ENCODE measurements around the gene UXS1.

The UXS1 gene

GRCh38 chr2:106129592-106129991 is 64.5 kb downstream of the UXS1 start:
- DNase-seq: no peak

GRCh38 chr2:106129150-106129549 is 65.0 kb downstream of the UXS1 start:
- no peak for DNase-seq

- no peak for DNase-seq
Observed at GRCh38 chr2:106127776-106128268, 66.3 kb downstream of the UXS1 start.

- peak; percentile 36 for DNase-seq
Observed at GRCh38 chr2:106127282-106127771, 66.8 kb downstream of the UXS1 start.

GRCh38 chr2:106126705-106127281 is 67.3 kb downstream of the UXS1 start:
- no peak for DNase-seq

- DNase-seq: no peak
Observed at GRCh38 chr2:106126295-106126694, 67.8 kb downstream of the UXS1 start.

GRCh38 chr2:106124905-106125549 is 69.1 kb downstream of the UXS1 start:
- DNase-seq: no peak

- no peak for DNase-seq
Observed at GRCh38 chr2:106124106-106124756, 69.9 kb downstream of the UXS1 start.

- DNase-seq: no peak
Observed at GRCh38 chr2:106122157-106122556, 71.9 kb downstream of the UXS1 start.

- DNase-seq: no peak
Observed at GRCh38 chr2:106120432-106120831, 73.7 kb downstream of the UXS1 start.

GRCh38 chr2:106119074-106119473 is 75.0 kb downstream of the UXS1 start:
- DNase-seq: no peak

GRCh38 chr2:106117882-106118684 is 76.0 kb downstream of the UXS1 start:
- DNase-seq: no peak

GRCh38 chr2:106117347-106117746 is 76.8 kb downstream of the UXS1 start:
- no peak for DNase-seq

GRCh38 chr2:106116248-106116647 is 77.9 kb downstream of the UXS1 start:
- no peak for DNase-seq

GRCh38 chr2:106115665-106116064 is 78.4 kb downstream of the UXS1 start:
- no peak for DNase-seq

GRCh38 chr2:106115250-106115649 is 78.9 kb downstream of the UXS1 start:
- DNase-seq: peak; percentile 74

- DNase-seq: no peak
Observed at GRCh38 chr2:106114166-106114565, 79.9 kb downstream of the UXS1 start.

- no peak for DNase-seq
Observed at GRCh38 chr2:106113361-106113966, 80.6 kb downstream of the UXS1 start.

GRCh38 chr2:106111882-106112571 is 82.1 kb downstream of the UXS1 start:
- DNase-seq: no peak

- no peak for DNase-seq
Observed at GRCh38 chr2:106109675-106110424, 84.3 kb downstream of the UXS1 start.

GRCh38 chr2:106108791-106109190 is 85.3 kb downstream of the UXS1 start:
- no peak for DNase-seq
